Hematopoietic multipotent progenitor cell treated with erythropoietin and hydrocortisone succinate and interleukin-3 and kit ligand, for 8 days (in vitro differentiated cells): ENCODE measurements around the gene PACS1.
"Not testable (repeated sequence)": the region's sequence is repeated elsewhere in the genome, so short reads cannot be mapped to it uniquely, and the experiment has no call there.

Experiments used
- DNase-seq: peaks from one replicate; pipeline ENCODE4 v3.0.0-alpha.2; 2015

The PACS1 gene

DNA sequence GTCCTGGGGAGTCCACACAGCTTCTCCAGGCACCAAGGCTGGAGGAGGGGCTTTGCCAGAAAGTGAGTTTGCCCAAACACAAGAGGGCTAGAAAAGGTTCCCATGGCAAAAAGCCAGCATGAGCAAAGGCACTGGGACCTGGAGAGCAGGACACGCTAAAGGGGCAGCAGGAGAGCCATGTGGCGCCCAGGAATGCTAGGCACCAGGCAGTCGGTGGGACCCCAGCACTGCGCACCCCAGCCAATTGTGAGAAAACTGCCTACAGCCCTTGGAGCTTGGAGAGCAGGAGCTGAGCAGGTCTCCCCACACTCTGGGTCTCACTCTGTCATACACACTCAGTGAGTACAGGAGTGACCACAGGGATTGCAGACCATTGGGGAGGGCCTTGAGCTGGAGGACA lies 193.2 kb downstream of the PACS1 start:
- DNase-seq: no peak

DNA sequence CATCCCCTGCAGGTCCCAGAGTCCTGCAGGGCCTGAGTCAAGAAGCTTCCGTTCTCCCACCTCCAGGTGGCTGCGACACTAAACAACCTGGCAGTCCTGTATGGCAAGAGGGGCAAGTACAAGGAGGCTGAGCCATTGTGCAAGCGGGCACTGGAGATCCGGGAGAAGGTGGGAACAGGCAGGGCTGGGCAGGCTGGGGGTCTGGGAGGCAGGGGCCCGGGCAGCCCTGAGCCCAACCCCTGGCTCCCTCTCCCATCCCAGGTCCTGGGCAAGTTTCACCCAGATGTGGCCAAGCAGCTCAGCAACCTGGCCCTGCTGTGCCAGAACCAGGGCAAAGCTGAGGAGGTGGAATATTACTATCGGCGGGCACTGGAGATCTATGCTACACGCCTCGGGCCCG lies 193.7 kb downstream of the PACS1 start:
- no peak for DNase-seq

DNA sequence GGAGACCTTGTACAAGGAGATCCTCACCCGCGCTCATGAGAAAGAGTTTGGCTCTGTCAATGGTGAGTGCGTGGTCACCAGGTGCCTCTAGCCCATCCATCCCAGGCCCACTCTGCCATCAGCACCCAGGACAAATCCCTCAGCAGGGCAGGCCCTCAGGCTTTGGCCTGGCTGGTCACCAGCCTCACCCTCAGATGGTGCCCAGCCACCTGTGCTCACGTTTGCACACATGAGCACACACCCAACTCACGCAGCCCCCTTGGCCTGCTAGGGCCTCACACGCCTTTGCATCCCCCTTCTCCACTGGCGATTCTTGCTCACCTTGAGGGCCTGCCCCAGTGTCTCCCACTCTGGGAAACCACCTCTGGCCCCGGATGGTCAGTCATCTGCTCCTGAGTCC lies 194.3 kb downstream of the PACS1 start:
- no peak for DNase-seq

DNA sequence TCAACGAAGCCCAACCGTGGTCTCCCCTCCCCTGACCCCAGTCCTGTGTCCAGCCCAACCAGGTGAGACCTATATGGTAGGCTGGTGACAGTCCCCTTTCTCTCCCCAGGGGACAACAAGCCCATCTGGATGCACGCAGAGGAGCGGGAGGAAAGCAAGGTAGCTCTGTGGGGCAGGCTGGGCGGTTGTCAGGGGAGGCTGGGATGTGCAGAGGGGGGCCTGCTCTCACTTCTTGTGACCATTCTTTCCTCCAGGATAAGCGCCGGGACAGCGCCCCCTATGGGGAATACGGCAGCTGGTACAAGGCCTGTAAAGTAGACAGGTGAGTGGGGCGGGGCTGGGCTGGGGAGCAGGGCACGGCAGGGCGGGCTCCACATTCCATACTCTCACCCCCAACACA lies 194.8 kb downstream of the PACS1 start:
- DNase-seq: peak; percentile 29

DNA sequence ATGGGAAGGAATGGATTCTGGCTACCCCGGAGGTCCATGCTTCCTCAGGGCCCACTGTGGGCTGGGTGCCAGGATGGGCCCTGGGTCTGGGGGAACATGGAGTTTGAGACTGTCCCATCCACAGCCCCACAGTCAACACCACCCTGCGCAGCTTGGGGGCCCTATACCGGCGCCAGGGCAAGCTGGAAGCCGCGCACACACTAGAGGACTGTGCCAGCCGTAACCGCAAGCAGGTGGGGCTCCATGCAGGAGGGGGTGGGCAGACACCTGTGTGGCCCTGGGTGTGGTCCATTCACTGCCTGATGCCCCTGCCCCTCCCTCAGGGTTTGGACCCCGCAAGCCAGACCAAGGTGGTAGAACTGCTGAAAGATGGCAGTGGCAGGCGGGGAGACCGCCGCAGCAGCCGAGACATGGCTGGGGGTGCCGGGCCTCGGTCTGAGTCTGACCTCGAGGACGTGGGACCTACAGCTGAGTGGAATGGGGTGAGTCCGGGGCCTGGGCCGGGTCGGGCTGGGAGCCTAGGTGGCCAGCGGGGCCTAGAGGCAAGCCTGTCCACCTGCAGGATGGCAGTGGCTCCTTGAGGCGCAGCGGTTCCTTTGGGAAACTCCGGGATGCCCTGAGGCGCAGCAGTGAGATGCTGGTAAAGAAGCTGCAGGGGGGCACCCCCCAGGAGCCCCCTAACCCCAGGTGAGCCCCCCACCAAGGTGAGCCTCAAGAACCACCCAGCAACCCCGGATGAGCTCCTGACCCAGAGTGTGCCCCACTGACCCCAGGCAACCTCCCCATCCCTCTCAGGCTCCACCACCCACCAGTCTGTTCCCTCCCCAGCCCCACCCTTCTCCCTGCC lies 195.7 kb downstream of the PACS1 start:
- no peak for DNase-seq

DNA sequence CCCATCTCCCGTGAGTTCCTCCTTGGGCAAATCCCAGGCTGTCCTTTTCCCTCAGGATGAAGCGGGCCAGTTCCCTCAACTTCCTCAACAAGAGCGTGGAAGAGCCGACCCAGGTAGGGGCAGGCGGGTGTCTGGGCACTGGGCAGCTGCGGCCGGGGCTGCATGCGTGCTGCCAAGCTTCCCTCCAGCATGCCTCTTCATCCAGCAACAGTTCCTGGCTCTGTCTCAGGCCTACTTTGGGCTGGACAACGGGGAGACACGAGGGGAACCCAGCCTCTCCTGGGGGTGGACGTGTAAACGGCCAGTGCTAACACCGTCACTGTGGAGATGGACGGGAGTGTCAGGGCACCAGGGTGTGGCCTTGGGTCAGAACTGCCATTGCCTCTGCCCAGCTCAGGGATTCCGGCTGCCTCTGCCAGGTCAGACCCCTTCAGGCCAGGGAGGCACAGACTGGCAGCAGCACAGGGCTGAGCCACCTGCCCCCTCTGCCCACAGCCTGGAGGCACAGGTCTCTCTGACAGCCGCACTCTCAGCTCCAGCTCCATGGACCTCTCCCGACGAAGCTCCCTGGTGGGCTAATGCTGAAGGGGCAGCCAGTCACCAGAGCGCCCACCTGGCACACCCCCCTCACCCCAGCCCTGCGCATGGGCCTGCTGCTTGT lies 196.4 kb downstream of the PACS1 start:
- DNase-seq: no peak

DNA sequence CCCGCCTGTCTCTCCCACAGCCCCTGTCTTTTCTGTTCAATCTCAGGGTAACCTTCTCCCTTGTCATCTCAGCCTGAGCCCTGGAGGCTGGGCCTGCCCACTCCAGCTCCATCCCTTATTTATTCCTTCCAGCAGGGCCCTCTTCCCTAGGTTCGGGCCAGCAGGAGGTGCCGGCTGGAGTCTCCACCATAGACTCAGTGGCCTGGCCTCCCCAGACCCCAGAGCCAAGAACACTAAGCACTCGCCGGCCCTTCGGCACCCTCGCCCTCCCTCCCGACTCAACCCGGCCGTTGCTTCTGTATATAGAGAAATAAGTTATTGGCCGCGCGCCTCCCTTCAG lies 196.9 kb downstream of the PACS1 start:
- DNase-seq: no peak

DNA sequence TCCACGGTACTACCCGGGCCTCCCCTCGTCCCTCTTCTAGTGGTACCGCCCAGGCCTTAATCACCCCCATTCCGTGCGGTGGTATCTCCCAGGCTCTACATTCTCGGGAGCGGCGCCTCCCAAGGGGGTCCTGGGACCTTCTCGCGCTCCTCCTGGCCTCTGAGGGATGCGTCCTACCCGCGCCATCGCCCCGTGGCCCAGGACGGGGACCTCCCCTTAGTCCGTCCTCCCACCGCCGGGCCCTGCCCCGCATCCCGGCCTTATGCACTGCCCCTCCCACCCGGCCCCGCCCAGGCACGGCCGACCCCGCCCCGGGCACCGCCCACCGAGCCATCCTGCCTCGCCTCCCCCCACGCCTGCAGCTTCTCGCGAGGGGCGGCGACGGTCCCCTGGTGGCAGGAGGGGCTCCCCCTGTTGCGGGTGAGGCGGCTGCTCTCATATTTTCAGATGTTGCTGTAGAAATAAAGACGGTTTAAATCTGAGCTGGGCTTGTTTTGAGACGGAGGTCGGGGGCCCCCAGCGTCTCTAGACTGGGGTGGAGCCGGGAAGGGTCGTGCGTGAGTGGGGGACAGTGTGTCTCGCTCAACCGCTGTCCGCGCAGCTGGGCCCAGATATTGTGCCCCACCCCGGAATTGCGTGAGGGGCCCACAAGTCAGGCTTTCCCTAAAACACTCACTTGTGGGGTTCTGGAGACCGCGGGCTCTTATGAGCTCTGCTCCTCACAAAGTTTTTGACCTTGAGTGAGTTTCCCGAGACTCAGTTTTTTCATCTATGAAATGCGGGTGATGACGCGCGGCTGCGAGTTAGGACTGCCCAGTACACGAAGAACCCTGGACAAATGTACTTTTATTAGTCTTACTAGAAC lies 197.5 kb downstream of the PACS1 start:
- DNase-seq: peak; percentile 77

DNA sequence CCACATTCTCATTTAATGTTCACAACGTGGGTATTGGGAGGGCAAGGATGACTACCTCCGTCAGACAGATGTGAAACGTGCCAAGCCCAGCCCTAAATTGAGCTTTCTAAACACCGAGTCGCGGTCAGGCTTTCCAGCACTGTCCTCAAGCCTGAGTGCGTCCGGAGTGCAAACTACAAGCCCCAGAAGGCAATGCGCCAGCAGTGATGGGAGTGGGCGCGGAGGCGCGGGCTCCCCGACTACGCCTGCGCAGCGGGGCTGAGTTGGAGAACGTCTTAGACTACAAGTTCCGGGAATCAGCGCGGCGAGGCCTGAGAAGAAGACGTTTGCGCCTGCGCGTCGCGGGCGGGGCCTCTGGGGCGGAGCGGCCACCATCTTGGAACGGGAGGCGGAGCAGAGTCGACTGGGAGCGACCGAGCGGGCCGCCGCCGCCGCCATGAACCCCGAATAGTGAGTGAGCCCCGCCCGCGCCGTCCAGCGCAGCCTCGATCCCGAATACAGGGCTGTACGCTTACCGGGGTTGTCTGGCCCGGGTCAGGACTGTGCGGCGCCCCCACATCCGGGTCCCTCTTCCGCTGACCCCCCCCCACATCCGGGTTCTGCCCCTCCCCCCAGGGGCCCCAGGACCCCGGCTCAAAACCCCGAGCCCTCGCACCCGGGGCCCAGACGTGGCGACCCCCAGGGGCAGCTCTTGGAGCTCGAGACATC lies 198.3 kb downstream of the PACS1 start, which contains the start of gene RAB1B:
TSS of gene RAB1B (plus strand) at position 396 of the 708 bp plus-strand sequence. CDS start at position 437, 41 bp downstream.
- DNase-seq: peak; percentile 99

DNA sequence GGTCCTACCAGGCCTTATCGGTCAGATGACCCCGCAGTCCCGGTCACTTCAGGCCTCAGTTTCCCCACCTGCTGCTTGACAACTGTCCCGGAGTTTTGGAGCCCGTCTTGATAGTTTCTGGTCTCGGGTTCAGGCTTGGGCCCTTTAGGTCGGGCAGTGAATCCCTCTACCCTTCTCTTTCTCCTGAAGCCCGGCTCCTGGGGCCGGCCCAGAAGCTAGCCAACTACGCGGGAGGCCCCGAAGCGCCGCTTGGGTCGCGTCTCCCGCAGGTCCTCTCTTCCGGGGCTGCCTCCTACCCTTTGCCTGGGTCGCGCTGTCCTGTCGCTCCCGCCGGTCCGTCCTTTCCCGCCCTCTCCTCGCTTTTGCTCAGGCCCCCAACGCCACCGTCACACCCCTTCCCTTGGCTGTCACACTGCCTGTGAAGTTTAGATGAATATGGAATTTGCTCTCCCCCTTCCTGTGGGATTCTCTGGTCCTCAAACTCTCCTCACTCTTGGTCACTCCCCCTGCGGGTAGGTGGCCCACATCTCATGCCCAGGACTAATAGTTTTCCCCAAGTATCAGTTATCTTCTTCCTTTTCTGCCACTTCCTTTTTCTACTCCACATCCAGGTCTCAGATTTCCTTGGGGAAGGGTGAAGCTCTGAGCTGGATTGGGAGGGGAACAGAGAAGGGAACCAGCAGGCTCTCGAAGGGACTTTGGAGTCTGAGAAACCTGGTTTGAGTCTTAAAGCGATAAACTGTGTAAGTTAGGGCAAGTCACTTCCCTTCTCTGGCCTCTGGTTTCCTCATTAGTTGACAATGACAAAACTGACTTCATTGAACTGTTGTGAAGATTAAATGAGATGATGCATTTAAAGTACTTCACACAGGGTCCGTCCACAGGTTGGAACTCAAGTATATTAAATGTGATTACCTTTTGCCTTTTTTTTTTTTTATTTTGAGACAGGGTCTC lies 199.2 kb downstream of the PACS1 start:
- DNase-seq: peak; percentile 39

DNA sequence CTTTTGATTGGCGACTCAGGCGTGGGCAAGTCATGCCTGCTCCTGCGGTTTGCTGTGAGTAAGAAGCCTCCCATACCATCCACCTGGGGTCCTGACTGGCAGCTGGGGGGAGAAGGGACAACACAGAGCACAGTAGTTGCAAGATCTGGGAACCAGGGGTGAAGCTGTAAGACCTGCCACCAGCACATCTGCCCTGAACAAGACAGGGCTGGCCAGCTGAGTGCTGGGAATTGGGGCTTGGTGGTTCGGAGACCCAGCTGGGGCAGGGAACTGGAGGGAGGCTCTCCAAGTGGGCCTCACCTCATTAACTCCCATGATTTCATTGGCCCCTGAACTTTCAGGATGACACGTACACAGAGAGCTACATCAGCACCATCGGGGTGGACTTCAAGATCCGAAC lies 201.7 kb downstream of the PACS1 start:
- DNase-seq: no peak

DNA sequence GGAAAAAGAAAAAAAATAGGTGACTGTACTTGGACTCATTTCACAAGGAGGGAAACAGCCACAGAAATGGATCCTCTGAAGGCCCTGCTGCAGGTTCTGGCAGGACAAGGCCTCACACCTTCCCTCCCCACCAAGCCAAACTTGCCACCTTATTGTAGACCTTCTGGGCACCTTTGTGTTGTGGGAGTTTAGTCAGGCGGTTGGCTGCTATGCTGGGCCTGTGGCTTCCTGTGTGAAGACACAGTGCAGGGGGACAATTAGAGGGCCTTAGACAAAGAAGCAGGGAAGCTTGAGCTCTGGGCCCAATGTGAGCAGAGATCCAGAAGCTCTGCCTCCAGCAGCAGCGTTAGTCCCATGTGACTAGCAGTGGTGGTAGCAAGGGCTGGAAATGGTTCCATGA lies 202.5 kb downstream of the PACS1 start:
- DNase-seq: no peak

DNA sequence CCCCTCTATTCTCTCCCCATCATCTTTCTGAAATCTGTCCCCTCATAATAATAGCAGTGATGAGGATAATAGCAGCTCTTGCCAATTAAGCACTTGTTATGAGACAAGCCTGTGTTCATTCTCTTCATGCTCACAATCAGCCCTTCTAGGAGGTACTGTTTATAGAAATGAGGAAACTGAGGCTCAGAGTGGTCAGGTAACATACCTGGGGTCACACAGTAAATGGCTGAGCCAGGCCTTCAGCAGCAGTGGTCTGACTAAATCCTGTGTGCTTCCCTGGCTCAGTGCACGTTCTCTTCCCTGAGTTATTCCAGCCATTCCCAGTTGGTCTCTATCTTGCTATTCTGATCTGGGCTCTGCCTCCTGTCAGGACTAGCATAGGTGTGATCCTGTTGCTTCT lies 204.1 kb downstream of the PACS1 start:
- DNase-seq: no peak

DNA sequence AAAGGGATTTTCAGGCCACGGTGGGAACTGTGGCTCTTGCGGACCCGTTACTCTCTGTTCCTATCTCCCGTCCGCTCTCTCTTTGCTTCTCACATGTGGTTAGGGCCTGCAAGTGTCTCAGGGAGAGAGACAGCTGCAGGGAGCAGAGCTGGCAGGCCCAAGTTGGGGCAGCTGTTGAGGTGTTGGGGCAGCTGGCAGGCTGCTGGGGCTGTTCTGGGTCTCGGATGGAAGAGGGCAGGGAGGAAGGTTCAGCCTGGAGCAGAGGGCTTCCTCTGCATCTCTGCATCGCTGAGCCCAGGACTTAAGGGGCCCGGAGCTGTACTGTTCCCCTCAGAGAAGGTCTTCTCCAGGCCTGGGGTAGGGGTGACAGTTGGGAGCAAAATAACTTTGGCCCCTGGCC lies 205.3 kb downstream of the PACS1 start:
- DNase-seq: no peak

DNA sequence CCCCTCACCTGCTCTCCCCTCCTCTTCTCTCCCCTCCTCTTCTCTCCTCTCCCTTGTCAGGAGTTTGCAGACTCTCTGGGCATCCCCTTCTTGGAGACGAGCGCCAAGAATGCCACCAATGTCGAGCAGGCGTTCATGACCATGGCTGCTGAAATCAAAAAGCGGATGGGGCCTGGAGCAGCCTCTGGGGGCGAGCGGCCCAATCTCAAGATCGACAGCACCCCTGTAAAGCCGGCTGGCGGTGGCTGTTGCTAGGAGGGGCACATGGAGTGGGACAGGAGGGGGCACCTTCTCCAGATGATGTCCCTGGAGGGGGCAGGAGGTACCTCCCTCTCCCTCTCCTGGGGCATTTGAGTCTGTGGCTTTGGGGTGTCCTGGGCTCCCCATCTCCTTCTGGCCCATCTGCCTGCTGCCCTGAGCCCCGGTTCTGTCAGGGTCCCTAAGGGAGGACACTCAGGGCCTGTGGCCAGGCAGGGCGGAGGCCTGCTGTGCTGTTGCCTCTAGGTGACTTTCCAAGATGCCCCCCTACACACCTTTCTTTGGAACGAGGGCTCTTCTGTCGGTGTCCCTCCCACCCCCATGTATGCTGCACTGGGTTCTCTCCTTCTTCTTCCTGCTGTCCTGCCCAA lies 206.0 kb downstream of the PACS1 start:
- no peak for DNase-seq

DNA sequence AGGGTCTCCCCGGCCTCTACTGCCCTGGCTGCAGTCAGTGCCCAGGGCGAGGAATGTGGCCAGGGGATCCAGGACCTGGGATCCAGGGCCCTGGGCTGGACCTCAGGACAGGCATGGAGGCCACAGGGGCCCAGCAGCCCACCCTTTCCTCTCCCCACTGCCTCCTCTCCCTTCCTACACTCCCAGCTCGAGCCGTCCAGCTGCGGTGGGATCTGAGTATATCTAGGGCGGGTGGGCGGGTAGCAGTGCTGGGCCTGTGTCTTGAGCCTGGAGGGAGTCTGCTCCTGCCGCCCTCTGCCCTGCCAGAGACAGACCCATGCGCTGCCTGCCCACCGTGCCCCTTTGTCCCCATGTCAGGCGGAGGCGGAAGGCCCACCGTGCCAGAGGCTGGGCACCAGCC lies 206.5 kb downstream of the PACS1 start:
- not testable (repeated sequence) for DNase-seq

DNA sequence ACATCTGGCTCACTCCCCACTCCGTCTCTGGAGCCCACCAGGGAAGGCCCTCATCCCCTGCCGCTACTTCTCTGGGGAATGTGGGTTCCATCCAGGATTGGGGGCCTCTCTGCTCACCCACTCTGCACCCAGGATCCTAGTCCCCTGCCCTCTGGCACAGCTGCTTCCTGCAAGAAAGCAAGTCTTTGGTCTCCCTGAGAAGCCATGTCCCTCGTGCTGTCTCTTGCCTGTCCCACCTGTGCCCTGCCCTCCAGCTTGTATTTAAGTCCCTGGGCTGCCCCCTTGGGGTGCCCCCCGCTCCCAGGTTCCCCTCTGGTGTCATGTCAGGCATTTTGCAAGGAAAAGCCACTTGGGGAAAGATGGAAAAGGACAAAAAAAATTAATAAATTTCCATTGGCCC lies 207.0 kb downstream of the PACS1 start:
- DNase-seq: not testable (repeated sequence)

DNA sequence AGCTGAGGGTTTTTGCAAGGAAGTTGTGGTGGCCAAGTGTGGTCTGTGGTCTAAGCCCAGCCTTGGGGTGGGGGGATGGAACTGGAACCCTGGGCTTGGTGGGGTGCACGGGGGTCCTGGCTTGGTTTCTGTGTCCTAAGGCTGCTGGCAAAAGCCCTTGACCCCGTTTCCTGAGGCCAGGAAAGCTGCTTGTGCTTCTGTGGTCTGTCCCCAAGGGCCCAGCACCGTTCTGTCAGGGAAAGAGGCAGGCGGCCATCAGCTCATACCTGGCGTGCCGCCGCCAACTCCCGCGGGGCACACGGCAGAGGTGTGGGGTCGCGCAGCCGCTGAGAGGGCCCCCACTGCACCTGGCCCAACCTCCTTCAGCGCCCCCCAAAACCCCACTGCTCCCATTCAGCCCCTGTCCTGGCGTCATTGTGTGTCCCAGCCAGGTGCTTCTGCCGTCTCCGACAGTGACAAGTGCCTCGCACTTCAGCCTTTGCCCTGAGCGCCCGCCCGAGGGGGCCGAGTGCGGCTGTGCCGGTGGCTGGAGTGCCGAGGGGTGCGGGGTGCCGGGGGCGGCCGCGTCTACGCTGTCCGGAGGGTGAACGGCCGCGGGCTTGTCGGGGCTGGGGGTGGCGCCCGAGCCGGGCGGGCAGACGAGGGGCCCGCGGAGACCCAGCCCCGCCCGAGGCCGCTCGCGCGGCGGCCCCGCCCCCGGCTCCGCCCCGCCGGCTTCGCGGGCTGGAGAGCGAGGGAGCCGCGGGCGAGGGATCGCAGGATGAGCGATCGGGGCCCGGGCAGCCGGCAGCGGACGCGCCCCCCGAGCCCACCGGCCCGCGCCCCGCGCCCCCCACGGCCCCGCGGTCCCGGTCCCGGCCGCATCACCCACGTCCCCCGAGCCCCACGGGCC lies 207.6 kb downstream of the PACS1 start, which contains the start of gene CNIH2:
TSS of gene CNIH2 (plus strand) at position 705 of the 892 bp plus-strand sequence. CDS start 282 bp downstream, outside the sequence.
- no peak for DNase-seq

DNA sequence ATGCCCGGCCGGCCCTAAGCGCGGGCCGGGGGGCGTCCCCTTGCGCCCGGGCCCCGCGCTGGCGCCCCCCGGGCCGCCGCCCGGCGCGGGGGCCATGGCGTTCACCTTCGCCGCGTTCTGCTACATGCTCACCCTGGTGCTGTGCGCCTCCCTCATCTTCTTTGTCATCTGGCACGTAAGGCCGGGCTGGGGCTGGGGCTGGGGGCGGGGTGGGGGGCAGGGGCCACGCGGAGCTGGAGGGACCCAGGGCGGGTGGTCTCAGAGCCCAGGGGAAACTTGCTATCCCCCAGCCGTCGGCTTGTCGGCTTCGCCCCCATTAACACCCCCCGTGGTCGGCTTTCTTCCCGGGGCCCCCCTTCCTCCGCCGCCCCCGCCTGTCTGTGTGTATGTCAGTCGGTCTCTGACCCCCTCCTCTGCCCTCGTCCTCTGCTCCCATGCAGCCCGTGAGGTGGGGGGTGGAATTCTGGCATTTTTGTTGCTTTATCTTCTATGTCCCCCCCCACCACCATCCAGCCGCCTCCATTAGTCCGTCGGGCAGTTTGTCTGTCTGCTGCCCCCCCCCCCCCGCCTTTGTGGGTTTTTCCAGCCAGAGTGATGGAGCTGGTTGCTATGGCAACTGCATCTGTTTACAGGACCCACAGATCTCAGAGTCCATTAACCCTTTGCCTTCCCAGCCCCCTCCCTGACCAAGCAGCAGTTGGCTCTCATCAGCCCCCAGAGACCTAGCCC lies 208.5 kb downstream of the PACS1 start:
- DNase-seq: peak; percentile 16
